Epithelial cell of proximal tubule (primary cell): ENCODE results near the gene ACADL. TPM values are rescaled to one million over a fixed set of nuclear protein-coding genes. Genes with fewer than 3 reads are reported as not detected.
A peak's percentile ranks its signal among the peaks of the same experiment; 100 is the strongest.

Experiments used
- DNase-seq: peaks from one replicate; pipeline ENCODE4 v3.0.0-alpha.2; 2011; ENCODE audit warnings: low read depth
- H3K4me3 ChIP-seq: 2 replicates; pipeline ENCODE4 v1.5.1; 2011; ENCODE audit warnings: low read depth, mild to moderate bottlenecking, low read length
- CTCF ChIP-seq: conservative IDR thresholded peaks from 2 replicates; pipeline ENCODE4 v1.5.1; 2012; ENCODE audit warnings: low read depth, mild to moderate bottlenecking, low read length
- total RNA-seq: library from RNA; depleted of rRNA; stranded (reverse); fragments of >200 nt; gene quantifications from 2 replicates; pipeline ENCODE4 v1.2.3, GENCODE V29; 2015

The ACADL gene
- total RNA-seq, 1 donor from 2014 or later = 0.17 TPM

- no peak for DNase-seq
- peak overlapping the region; percentile 79 for H3K4me3 ChIP-seq
- TF ChIP-seq CTCF = no peak
Observed at GRCh38 chr2:210170196-210170445, 55.1 kb downstream of the ACADL start.

- no peak for TF ChIP-seq CTCF
- H3K4me3 ChIP-seq = peak overlapping the region; percentile 79
- DNase-seq = no peak
Observed at GRCh38 chr2:210169516-210170195, 55.6 kb downstream of the ACADL start.

GRCh38 chr2:210167227-210167626 is 58.0 kb downstream of the ACADL start:
- no peak for TF ChIP-seq CTCF
- peak overlapping the region; percentile 25 for H3K4me3 ChIP-seq
- no peak for DNase-seq

- TF ChIP-seq CTCF = no peak
- no peak overlapping the region for H3K4me3 ChIP-seq
- DNase-seq = no peak
Observed at GRCh38 chr2:210162466-210163124, 62.7 kb downstream of the ACADL start.

GRCh38 chr2:210159059-210159458 is 66.2 kb downstream of the ACADL start:
- TF ChIP-seq CTCF = no peak
- DNase-seq = no peak

GRCh38 chr2:210158236-210158635 is 67.0 kb downstream of the ACADL start:
- TF ChIP-seq CTCF = no peak
- H3K4me3 ChIP-seq = no peak overlapping the region

More at GRCh38 chr2:210159059-210159458, 66.2 kb downstream of the ACADL start:
- no peak overlapping the region for H3K4me3 ChIP-seq

GRCh38 chr2:210157526-210157925 is 67.7 kb downstream of the ACADL start:
- TF ChIP-seq CTCF = no peak
- no peak for DNase-seq
- no peak overlapping the region for H3K4me3 ChIP-seq

More at GRCh38 chr2:210158236-210158635, 67.0 kb downstream of the ACADL start:
- DNase-seq = no peak
